Stimulated activated CD4-positive, alpha-beta T cell treated with anti-CD3 and anti-CD28 coated beads, TNF-alpha, amount 100 ng/mL, for 24 hours (primary cell): ENCODE measurements around the gene ENG.
"Not testable (repeated sequence)": the region's sequence is repeated elsewhere in the genome, so short reads cannot be mapped to it uniquely, and the experiment has no call there.

ENCODE experiments used
- DNase-seq, 3 experiments: peaks; one replicate each; pipeline ENCODE4 v3.0.0-alpha.2; 2020; ENCODE audit warnings: low read depth in 3 of 3

ENG gene

DNA sequence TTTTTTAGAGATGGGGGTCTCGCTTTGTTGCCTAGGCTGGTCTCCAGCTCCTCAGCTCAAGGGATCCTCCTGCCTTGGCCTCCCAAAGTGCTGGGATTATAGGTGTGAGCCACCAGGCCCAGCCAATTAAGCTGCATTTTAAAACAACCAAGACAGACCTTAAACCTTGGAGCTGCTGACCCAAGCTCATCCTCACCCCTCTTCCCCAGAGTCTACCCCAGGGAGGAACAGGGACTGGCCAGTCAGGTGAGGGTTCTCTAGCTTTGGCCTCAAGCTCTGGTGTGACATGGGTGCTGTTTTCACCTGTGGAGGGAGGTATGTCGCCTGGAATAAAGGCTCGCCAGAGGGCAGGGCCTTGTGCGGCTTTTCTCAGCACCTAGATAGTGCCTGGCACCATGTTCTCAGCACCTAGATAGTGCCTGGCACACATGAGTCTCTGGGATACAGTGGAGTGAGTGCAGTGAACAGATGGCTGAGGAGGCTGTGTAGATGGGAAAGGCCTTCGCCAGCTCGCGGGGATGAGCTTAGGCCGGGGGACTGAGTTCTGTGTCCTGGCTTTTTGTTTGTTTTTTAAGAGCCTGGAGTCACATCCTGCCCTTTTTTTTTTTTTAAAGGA, 61.3 kb downstream of the ENG start:
- no peak for DNase-seq

DNA sequence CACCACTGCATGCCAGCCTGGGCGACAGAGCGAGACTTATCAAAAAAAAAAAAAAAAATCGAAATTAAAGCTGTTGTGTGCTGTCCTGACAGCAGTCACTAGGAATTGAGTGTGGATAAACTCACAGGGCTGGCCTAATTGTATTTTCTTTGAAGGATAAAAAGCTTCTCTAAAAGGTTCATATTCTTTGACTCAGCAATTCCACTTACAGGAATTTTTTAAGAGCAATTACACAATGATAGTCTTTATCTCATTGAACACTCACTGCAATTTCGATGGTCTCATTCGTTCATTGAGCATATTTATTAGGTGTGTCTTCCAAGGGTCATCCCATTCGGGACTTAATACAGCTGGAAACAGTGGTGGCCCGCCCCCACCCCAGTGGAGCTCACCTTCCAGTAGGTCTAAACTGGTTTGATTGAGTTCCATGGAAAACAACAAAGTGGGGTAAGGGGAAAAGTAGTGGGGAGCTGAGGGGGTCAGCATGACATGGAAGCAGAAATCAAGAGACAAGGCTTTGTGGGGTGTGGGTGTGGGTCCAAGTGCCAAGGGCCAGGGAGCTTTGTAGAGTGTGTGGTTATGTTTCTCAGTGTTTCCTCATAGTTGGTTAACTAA, 61.9 kb downstream of the ENG start:
- no peak for DNase-seq

DNA sequence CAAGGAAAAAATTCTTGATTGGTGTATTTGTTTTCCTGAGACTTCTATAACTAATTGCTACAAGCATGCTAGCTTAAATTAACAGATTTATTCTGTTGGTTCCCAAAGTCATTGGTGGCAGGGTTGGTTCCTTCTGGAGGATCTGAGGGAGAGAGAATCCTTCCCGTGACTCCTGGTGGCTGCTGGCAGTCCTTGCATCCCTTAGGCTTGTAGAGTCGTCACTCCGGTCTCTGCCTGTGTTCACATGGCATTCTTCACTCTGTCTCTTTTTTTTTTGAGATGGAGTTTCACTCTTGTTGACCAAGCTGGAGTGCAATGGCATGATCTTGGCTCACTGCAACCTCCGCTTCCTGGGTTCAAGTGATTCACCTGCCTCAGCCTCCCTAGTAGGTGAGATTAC, 63.4 kb downstream of the ENG start:
- DNase-seq, result no peak

DNA sequence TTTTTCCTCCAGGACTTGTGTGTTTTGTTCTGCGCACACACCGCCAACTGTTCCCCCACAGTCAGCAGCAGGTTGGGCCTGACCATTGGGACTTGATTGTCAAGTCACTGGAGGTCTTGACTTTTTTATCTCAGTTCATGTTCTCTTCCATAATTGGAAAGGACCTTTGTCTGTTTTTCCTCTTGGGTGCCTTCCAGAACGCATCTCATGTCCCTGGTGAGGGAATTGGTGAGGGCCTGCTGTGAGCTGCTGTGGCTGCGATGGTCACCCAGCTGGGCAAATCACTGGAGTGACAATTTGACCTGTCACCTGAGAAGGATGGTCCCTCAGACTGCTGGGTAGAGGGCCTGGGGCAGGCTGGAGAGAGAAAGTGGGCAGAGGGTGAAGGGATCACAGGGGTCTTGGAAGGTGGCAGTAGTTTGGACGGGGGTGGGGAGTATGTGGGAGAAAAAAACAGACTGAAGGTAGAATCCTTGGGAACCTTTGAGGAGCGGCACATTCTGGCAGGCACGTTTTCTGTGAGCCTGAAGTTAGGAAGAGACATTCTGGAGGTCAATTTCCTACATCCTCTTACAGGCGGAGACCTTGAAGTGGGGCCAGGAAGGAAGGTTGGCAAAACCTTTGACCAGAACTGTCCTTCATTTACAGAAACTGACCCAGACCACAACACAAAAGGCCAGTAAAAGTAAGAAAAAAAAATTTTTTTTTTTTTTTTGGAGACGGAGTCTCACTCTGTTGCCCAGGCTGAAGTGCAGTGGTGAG, 64.2 kb downstream of the ENG start:
- no peak for DNase-seq

DNA sequence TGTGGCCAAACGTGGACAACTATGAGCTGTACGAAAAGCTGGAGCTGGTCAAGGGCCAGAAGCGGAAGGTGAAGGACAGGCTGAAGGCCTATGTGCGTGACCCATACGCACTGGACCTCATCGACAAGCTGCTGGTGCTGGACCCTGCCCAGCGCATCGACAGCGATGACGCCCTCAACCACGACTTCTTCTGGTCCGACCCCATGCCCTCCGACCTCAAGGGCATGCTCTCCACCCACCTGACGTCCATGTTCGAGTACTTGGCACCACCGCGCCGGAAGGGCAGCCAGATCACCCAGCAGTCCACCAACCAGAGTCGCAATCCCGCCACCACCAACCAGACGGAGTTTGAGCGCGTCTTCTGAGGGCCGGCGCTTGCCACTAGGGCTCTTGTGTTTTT, 65.3 kb downstream of the ENG start:
- no peak for DNase-seq

DNA sequence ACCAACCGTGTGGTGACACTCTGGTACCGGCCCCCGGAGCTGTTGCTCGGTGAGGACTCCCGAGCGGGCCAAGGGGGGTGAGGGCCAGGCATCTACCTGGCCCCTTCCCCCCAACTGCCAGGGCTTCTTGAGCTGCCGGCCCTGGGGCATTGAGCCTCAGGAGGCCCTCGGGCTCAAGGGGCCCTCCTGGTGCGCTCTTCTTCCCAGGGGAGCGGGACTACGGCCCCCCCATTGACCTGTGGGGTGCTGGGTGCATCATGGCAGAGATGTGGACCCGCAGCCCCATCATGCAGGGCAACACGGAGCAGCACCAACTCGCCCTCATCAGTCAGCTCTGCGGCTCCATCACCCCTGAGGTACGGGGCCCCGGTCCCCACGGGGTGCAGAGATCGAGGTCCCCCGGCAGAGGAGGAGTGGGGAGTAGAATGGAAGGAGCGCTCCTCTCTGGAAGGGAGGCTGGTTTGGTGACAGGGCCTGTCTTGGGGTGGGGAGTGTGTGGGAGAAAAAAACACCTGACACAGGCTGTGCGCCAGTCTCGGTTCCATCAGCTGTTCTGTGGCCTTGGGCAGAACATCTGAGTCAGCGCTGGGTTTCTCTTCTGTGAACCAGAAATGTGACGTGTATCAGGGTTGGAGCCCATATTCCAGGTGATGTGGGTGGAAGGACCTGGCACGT, 66.0 kb downstream of the ENG start:
- peak; percentile 63 to 83 (median 64) for DNase-seq

DNA sequence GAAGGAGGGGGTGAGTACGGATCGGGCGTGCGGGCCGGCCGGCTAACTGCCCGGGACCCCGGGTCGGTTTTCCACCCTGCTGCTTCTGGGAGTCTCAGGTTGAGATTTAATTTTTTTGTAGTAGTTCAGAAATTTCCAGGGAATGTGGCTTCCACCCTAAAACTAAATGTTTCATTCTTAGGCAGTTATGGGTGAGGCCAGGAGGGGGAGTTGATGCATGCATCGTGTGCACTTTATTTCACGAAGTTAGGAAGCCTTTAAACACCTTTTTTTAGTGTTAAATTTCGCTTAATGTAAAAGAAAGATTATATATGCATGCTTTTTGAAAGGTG, 67.7 kb downstream of the ENG start:
- no peak for DNase-seq

DNA sequence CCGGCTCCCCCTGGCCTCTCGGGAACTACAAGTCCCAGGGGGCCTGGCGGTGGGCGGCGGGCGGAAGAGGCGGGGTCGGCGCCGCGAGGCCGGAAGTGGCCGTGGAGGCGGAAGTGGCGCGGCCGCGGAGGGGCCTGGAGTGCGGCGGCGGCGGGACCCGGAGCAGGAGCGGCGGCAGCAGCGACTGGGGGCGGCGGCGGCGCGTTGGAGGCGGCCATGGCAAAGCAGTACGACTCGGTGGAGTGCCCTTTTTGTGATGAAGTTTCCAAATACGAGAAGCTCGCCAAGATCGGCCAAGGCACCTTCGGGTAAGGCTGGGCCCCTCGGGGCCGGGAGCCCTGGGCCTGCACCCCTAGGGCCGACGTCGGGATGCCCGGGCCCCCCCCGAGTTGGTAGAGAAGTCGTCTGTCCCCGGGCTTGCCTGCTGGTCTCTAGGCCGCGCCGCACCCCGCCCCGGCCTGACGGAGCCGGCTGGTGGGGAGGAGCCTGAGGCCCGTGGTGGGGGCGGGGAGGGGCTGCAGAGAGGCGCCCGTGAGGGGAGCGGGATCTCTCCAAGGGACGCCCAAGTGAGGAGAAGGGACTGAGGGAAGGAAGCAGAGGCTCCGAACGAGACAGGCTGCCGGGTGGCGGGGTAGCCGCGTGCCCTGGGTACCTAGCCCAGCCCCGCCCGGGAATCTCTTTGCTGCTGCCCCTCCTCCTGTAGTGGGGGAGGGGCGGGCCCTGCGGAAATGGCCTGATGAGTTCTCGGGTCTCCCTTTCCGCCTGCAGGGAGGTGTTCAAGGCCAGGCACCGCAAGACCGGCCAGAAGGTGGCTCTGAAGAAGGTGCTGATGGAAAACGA, 68.3 kb downstream of the ENG start, which contains the start of gene CDK9:
CDK9 (plus strand) TSS at position 102 of the 840 bp plus-strand sequence; CDS start at position 217, 115 bp downstream.
- peak; percentile 85 to 91 (median 87) for DNase-seq

DNA sequence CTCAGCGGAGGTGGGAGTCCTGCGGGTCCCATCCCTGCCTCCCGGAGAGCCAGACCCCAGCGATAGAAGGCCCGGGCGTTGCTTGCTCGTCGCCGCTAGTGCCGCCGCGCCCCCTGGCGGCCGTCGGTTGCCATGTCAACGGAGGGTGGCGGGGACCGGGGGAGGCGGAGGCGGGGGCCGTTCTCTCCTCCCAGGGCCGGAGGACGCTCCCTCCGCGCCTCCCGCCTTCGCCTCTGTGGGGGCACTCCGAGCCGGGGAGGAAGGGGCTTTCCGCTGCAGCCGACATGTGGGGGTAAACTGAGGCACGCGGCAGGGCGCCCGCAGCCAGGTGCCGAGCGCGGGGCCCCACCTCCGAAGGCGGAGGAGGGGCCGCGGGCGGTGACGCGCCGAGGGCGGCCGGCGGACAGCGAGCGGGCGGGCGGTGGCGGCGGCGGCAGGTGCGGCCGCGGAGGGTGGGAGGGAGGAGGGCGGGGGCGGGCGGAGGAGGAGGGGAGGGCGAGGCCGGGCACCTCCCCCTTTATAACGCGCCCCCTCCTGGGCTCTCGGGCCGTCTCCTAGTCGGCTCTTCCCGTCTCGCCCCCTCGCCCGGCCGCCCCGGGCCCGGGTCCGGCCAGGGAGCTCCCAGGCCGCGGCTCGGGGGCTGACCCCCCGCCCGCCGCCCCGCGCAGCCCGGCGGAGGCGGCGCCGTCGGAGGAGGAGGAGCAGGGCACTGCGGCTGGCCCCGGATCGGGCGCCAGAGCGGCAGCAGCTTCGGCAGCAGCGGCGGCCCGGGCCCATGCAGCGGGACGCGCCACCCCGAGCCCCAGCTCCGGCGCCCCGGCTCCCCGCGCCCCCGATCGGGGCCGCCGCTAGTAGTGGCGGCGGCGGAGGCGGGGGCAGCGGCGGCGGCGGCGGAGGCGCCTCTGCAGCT, 69.2 kb downstream of the ENG start:
- peak; percentile 74 to 86 (median 76) for DNase-seq

DNA sequence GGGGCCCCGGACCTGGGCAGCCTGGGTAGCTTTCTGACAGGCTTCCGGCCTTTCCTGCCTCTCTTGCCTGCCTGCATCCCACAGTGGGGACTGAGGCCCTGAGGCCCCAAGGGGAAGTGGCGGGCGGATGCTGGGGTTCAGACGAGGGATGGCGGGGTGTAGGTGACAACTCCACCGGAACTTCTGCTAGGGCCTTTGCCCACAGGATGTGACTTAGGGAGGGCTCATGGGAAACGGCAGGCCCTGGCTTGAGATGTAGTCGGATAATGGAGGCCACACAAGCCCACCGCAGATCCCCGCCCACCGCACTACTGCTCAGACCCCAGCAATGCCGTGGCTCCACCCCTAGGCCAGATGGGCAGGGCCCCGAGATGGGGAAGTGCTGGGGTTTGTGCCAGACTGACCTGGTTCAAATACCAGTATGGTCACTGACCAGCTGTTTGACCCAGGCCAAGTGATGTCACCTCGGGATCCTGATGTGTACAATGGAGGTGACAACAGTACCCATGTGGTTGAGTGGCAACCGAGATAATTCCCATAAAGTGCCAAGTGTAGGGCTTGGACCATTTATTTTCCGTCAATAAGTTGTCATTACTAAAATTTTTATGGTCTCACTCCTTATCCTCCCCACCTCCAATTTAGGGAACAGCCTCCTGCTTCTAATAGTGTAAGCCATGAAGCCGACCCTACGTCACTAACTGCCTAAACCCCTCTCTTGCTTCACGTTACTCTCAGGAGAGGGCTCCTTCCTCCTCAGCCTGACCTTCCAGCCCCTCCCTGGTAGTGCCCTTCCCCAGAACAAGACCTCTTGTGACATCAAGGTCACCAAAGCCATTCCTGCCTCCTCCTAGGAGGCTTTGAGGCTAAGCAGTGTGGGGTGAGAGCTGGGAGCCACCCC, 71.1 kb downstream of the ENG start:
- peak in 2 of 3 experiments; percentile 38 to 70 for DNase-seq

DNA sequence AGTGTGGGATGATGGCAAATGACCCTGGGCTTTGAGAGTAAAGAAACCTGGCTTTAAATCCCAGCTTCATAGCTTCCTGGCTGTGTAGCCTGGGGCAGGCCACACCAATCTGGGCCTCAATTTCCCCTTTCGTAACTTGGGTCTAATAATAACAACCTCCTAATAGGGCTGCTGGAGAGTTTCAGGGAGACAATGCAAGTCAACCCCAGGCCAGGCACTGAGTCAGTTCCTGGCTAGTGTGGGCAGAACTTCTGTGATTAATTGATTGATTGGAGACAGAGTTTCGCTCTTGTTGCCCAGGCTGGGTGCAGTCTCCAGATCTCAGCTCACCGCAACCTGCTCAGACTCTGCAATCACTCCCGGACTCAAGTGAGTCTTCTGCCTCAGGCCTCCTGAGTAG, 72.7 kb downstream of the ENG start:
- DNase-seq, result no peak

DNA sequence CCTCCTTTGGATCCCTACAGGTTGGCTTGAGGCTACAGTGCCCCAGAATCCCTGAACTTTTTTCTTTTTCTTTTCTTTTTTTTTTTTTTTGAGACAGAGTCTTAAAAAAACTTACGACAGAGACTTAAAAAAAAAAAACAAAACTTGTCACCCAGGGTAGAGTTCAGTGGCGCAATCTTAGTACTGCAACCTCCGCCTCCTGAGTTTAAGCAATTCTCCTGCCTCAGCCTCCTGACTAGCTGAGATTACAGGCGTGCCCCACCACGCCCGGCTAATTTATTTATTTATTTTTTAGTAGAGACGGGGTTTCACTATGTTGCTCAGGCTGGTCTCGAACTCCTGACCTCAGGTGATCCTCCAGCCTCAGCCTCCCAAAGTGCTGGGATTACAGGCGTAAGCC, 73.5 kb downstream of the ENG start:
- DNase-seq, result not testable (repeated sequence)

DNA sequence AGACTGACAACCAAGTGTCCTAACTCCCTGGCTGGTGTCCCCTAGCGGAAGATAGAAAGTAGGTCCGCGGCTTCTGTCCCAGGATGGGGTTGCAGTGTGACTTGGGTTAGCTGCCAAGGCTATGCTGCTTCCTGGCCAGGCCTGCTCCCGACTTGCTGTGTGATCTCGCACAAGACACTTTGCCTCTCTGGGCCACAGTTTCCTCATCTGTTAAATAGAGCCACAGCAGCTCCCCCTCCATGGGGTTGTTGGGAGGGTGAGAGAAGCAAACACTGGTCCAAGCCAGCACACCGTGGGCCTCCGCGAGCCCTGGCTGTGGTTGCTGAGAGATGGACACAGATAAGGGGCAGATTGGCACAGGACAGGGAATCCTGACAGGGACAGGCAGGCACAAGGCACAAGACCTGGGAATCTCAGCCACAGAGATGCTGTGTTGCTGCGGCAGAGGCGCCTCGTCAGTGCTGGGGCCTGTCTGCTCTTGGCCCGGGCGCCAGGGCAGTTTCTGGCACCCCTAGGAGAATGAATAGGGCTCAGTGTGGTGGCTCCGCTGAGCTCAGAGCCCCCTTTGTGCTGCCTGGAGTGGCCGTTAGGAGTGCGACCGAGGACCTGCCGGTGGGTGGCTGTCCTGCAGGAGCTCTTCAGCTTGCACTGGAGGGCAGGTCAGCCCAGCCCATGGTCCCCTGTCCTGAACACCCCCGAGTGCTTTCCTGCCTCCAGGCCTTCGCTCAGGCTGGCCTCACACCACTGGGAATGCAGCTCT, 74.2 kb downstream of the ENG start:
- DNase-seq, result no peak

DNA sequence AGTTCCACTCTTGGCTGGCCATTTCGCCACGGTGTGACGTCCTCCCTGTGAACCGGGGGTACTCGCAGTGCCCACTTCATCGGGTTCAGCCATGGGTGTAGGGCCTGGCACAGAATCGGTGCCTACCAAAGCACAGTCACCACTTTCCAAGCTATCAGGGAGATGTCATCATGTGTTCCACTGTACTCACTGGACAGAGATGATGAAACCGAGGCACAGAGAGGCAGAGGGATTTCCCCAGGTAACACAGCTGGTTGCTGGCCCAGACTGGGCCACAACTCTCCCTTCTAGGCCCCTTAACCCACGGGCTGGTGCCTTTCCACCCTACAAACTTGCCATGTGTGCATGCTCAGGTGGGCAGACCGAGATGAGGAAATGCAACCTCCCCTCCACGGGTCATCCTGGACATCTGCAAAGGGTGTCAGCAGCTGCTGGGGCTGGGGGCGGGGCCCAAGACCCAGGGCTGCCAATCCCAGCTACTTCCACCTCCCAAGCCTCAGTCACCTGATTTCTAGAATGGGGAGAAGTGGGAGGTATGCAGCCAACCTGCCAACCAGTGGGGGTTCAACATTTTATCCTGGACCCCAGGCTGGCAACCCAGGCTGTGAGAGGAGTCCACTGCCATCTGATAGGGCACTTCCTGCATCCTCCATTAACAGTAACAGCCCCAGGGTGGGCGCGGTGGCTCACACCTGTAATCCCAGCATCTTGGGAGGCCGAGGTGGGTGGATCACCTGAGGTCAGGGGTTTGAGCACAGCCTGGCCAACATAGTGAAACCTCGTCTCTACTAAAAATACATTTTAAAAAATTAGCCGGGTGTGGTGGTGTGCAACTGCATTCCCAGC, 75.1 kb downstream of the ENG start:
- peak in 2 of 3 experiments; percentile 54 to 55 for DNase-seq

DNA sequence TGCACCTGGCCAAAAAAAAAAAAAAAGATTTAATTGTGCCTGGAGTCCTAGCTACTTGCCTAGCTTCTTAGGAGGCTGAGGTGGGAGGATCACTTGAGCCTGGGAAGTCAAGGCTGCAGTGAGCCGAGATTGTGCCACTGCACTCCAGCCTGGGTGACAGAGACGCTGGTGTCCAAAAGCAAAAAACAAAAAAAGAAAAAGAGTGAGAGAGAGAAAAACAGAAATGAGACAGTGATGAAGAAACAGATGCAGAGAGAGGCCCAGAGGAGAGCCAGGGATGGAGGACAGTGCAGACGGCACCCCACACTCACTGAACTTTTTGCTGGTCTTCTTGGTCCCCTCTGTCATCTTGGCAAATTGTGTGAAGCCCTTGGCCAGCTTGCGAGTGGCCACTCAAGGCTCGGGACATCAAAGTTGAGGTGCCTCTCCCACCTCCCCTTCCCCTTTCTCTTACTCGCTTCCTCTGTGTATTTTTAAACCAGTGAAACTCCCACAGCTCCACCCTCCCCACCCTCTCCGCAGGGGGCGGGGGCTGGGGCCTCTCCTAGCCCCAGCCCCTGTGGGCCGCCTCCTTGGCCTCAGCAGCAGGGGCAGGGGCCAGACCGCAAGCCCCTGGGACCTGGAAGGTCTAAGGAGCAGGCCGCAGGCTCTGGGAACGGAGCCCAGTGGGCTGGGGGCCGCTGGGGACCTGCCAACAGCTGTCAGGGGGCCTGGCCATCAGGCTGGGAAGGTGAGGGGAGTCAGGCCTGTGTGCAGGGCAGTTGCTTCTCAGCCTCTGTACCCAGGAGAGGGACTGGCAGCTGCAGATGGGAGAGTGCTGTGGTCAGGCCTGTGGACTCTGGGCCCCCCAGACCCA, 76.0 kb downstream of the ENG start, which contains the start of gene SH2D3C:
SH2D3C (minus strand) TSS at position 387 of the 856 bp plus-strand sequence; CDS start at position 348, 39 bp downstream.
- DNase-seq, result peak in 1 of 3 experiments; percentile 52

DNA sequence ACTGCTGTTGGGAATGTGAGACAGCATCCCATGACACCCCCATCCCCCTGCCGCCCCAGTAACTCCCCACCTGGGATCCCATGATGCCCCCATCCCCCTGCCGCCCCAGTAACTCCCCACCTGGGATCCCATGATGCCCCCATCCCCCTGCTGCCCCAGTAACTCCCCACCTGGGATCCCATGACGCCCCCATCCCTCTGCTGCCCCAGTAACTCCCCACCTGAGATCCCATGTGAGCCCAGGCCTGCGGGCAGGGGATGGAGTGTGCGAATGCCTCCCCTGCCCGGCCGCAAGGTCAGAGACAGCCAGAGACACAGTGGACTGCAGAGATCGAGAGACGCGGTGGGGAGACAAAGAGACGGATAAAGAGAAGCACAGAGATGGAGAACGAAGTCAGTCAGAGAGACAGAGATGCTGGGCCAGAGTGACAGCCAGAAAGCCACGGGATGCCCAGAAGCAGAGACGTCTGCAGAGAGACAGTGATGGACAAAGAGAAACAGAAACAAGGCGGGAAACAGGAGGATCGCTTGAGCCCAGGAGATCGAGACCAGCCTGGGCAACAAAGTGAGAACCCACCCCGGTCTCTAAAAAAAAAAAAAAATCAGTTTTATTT, 77.0 kb downstream of the ENG start:
- DNase-seq, result no peak
